M059J (cell line): ENCODE measurements around the gene C16orf74. TPM values are rescaled to one million over a fixed set of nuclear protein-coding genes. Genes with fewer than 3 reads are reported as not detected.

Experiments
- DNase-seq: peaks from one replicate; pipeline ENCODE4 v3.0.0-alpha.2; 2012; ENCODE audit warnings: low read depth
- total RNA-seq: library from RNA; depleted of rRNA; stranded (reverse); fragments of >200 nt; shearing (Covaris generic); gene quantifications from 2 replicates; pipeline ENCODE4 v1.2.3, GENCODE V29; 2014

The C16orf74 gene
- total RNA-seq, 1 experiment from 2014 or later = 3.0 TPM

DNA sequence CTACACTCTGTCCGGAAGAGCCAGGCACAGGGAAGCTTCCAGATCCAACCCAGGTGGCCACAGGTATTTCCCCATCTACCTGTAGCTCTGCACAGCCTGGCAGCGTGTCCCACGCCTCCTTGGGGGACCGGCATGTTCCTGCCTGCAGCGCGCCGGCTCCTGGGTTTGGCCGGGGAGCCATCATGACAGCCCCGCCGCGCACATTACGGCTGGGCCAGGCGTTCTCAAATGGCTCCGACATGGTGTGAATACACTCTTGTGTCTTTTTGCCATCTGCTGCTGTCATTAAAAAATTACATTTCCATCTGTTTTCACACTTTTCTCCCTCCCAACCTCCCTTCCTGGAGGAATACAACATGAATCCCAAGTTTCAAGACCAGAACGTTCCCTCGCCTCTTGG lies 54.1 kb downstream of the C16orf74 start:
- no peak for DNase-seq

DNA sequence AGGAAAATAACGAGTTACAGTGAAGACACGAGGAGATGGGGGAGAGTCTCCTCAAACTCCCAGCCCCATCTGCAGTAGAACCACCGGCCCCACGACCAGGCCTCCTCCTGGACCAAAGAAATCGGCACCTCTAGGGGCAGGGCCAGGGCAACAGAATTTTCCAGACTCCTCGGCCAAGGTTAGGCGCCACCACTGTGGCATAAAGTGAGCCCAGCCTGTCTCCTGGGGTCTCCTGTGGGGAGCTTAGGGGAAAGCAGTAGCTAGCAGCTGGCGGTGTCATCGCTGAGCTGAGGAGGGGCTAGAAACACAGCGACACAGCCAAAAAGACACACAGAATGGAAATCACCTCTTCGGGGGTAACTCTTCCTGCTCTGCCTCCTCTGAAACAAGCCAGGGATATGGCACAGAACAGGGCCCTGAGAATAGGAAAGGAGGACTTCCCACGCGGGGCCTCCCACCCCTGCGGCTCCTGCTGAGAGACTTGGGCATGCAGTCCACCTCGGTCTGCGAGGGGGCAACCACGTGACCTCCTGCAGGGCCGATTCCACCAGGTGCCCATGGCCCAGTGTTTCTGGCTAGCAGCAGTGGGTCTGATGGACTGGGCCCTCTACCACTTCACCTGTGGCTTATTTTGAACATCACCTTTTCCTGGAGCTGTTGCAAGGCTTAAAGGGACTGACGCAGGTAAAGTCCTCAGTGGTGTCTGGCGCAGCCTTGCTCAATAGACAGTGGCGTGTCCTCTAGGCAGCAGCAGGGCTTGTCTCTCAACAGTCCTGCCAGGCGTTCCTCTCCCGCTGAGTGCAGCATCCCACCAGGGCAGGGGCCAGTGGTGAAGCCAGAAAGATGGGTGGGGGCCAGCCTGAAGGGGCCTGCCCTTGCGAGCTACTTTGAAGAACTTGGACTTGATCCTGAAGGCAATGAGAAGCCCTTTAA lies 55.4 kb downstream of the C16orf74 start:
- DNase-seq = no peak

DNA sequence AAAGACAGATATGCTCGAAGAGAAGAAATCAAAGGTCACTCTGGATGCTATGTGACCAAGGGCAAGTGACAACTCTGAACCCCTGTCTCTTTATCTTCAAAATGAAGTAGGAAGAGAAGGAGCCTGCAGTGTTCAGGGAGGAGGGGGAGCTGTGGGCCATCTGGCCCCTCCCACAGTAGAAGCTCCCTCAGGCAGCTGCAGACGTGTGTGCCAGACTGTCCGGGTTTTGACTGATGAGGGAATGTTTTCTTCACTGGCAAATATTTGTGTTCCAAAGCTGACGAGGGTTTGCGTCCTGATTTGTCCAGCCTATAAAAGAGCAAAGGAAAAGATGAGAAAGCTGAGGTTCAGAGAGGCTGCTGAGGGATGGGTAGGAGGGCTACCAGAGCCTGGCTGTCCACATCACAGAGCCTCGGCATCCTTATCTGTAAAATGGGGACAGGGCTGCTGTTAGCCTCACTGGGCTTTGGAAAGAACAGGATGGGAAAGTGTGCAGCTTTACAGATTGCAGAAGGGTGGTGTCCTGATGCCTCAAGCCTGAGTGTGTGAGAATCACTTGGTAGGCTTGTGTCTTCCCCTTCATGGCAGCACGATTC lies 60.3 kb downstream of the C16orf74 start:
- DNase-seq = peak; percentile 15

DNA sequence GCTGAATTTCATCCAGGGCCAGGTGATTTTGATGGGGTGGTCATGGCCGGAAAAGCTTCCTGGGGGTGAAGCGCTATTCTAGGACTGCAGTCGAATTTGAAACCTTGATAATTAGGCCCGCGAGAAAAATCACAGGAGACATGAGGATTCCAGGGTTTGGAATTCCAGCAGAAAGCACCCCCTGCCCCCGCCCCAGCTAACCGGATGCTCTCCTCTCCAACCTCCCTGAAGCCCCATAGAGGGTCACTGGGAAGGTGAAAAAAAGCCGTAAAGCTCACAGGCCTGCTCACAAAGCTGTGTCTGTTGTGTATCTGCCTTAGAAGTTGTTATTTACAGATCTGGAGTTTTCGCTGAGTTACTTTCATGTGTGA lies 61.0 kb downstream of the C16orf74 start:
- no peak for DNase-seq

DNA sequence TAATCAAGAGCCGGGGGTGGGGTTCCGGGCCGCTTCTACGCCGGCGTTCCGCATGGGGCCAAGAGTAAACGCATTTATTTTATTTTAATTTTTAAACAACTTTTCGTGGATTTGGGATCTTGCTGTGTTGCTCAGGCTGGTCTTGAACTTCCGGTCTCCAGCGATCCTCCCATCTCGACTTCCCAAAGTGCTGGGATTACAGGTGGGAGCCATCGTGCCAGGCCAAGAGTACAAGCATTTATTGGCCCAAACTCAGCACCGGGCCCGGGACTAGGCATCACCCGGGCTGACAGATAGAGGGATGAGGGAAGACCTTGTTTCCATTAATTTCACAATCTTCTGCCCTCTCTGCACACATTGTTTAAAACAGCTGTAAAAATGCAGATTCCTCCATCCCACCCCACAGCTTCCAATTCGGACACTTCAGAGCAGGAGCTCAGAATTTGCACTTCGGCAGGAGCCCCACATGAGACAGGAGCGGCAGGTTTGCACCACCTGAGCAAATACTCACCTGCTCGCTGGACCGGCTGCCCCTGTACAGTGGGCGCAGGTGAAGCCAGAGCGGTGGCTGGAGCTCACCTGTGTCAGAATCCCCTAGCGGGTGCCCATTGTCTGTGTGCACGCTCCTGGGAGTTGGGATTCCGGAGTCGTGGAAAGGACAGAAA lies 61.5 kb downstream of the C16orf74 start:
- peak; percentile 7 for DNase-seq

DNA sequence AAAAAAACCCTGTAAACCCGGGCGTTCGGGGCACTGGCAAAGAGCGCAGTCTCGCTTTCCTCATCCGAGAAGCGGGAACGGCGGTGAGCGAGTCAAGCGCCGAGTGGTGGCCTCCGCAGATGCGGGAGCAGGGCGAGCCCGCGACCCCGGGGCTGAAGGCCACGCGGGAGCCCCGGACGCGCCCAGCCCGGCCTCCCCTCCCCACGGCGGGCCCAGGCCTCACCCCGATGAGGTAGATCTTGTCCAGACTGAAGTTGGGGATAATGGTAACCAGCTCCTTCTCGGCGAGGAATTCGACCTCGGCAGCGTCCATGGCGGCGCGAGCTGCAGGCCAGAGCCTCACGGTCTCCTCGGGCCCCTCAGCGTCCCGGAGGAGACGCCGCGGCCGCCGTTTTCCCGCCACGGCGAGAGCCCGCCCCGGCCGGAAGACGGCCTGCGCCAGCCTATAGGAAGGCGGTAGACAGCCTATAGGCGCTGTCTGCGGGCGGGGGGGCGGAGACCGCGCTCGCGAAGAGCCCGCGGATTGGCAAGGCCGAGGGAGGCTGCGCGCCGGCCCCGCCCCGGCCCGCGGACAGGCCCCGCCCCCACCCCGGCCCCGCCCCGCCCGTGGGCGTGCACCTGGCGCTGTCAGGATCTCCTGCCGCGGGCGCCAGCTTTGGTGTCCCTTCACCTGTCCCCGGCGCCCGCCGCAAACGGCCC lies 62.2 kb downstream of the C16orf74 start, which contains the start of gene GINS2:
Gene GINS2 (minus strand): TSS at position 369 of the 699 bp plus-strand sequence. CDS start 56 bp downstream, at position 313.
- peak; percentile 89 for DNase-seq

DNA sequence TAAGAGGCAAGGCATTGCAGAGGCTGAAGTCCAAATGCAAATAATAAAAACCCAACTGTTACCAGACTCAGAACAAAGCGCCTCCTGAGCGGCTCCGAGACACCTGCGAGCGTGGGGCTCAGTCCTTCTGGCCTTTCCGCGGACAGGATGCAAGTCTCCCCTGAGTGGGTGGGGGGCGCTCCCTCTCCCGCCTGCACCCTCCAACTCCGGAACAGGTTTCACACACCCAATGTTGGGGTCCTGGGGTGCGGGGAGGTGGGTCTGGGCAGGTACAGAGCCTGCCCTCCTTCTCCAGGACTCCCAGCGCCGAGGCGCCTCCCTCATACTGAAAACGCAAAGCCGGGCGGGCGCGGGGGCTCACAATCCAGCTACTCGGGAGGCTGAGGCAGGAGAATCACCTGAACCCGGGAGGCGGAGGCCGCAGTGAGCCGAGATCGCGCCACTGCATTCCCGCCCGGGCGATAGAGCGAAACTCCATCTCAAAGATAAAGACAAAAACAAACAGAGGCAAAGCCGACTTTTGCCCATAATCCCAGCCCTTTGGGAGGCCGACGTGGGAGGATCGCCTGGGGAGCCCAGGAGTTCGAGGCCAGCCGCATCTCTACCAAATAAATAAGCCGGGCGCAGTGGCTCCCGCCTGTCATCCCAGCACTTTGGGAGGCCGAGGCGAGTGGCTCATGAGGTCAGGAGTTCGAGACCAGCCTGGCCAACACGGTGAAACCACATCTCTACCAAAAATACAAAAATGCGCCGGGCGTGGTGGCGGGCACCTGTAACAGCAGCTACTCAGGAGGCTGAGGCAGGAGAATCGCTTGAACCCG lies 63.0 kb downstream of the C16orf74 start:
- no peak for DNase-seq

DNA sequence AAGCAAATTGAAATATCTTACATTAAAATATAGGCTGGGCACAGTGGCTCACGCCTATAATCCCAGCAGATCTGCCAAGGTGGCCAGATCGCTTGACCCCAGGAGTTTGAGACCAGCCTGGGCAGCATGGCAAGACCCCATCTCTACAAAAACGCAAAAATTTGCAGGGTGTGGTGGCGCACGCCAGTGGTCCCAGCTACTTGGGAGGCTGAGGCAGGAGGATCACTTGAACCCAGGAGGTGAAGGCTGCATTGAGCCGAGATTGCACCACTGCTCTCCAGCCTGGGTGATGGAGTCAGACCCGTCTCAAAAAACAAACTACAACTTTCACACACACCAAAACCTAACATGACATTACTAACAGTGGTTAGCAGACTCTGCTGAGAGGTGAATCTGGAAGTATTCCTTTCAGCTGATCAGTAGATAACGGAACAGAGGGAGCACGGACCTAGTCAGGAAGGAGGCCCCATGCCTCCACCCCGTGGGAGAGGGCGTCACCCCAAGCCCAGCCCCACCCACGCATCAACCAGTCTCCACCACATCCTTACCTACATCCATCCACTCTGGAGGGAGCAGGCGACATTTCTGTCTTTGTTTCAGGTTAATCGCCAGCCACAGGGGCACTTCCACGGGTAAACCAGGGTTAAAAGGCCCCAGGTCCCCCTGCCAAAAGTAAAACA lies 63.8 kb downstream of the C16orf74 start:
- no peak for DNase-seq

DNA sequence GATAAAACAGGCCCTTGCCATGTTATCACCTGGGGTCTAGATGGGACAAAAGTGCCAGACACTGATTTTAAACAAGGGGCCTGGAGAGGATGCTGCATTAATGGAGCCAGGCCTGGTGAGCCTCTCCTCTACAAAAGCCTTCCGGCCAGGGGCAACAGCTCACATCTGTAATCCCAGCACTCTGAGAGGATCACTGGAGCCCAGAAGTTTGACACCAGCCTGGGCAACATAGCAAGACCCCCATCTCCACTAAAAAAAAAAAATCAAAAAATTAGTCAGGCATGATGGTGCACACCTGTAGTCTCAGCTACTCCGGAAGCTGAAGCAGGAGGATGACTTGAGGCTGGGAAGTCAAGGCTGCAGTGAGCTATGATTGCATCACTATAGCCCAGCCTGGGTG lies 65.6 kb downstream of the C16orf74 start:
- no peak for DNase-seq

DNA sequence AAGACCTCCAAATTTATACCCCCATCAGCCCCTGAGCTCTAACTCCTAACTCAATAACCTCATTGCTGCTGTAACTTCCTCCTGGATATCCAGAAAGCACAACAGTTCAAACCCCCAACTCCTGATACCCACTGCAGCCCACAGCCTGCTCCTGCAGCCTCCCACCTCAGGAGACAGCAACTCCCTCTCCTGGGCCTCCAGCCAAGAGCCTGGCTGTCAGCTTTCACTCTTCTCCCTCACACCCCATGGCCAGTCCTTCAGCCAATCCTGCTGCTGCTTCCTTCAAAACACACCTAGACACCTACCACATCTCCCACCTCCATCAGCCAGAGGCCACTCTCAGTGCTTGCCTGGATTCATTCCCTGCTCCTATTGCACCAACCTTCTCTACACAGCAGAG lies 67.5 kb downstream of the C16orf74 start:
- no peak for DNase-seq

DNA sequence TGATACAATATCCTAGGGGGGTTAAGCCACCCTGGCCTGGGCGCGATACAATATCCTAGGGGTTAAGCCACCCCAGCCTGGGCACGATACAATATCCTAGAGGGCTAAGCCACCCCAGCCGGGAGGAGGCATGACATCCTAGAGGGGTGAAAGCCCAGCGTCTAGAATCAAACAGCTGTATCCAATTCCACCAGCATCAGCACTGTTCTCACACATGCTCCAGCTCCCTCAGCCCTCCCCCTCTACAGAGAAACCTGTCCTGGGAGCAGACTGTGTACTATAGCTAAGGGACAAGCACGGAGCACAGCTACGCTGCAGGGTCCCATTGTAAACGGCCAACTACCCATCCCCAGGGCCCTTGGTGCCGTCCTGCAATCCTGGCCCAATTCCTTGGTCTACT lies 68.4 kb downstream of the C16orf74 start:
- DNase-seq = no peak

DNA sequence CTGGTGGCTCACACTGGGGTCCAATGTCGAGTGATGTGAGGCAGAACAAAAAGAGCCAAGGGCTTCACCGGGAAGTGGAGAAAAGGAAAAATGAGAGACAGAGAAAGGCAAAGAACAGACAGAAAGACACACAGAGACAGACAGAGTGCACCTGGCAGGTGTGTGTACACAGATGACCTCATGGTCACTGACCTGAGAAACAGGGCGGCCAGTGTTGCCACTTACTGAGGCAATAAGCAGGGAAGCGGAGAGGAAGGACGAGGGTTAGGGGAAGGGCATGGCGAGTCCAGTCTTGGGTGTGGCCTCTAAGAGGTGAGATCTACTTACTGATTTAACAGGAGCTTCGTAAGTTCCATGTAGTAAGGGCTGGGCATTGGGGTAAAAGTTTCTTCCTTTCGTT lies 69.6 kb downstream of the C16orf74 start:
- DNase-seq = no peak

DNA sequence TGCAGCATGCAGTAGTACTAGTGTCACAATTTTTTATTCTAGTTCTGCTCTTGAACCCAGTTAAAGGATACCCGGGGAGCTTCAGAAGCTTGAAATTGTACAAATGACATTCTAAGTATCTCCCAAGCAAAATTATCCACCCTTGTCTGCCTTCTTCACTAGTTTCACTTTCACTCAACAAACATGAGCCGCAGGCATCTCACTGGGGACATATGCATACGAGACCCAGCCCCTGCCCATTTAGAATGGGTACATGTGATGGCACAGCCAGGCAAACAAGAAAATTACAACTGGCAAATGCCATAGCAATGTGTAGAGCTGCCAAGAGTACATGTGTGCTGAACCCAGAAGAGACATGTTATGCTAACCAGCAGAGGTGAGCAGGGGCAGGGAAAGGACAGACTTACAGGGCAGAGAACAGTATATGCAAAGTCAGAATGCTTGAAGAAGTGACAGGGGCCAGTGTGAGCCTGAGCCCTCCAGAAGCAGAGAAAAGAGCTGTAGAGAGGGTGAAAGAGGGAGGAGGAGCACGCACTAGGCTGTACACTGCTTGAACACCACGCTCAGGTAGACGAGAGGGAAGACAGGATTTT lies 70.4 kb downstream of the C16orf74 start:
- DNase-seq = no peak

DNA sequence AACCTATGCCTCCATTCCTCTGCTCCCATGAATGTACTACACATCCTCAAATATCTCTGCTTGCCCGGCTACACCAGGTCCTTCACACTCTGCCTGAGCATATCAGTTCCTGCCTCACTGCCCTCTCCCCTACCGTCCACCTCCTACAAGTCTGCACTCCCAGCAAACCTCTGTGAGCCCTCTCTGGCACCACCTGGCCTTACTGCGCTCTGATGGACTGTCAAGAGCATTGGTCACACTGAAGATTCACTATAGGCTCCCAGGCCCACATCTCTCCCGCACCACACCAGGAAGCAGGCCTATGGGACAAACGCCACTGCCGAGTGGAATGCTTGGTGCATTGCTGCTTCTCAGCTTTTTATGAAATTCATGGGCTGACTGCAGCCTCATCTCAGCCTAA lies 71.0 kb downstream of the C16orf74 start:
- no peak for DNase-seq

DNA sequence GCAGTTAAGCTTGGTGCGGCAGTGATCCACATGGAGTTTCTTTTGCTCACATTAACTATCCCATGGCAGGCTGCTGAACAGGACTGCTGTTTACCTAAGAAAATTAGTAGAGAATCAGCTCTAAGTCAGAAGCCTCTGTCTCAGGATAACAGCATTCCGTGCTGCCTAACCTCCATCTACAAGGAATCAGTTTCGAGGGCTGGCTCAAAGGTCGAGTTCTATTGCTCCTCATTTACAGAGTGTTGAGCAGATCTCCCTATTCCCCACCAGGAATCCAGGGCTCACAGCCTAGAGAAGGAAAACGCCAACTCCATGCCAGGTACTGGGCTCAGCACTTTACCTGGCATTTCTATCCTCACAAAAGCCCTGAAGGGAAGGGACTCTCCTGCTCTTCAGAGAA lies 72.1 kb downstream of the C16orf74 start:
- no peak for DNase-seq

DNA sequence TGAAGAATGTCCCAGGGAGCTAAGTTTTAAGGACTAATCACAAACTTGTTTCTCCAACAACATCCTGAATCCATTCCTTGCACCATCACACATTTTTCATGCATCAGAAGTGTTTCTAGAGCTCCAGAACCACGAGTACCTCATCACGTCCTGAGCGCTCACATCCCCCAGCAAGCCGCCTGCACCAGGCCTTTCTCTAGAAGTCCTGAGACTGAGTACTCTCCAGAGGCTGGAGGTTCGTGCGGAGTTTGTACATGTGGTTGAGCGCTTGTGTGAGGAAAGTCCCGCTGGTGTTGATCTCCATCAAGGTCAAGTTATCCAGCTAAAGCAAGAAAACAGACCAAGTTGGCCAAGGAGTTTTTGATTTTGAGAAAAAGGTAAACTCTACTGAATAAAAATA lies 72.9 kb downstream of the C16orf74 start:
- DNase-seq = no peak

DNA sequence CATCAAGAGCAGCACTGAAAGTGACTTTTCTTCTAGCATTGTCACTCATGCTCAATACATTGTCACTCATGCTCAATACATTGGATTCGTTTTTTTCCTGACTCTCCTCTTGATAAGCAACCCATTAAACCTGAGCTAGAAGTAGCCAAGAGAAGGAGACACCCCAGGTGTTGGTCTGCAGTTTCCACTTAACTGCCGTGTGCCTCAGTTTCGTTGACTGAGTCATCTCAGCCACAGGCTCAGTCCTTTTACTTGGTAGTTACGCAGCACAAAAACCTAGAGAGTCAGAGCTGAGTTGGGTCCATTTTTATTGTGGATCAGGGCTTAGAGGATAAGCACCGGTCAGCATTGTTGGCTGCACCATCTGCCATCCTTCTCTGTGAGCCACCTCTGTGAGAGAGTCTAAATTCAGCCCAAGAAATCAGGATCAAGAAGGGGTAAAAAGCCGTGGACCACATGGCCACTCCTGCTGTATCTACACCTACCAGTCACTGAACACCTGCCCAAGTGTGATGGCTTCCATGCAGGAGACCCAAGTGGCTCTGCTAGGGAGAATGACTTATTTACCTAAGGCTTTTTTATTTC lies 73.4 kb downstream of the C16orf74 start:
- DNase-seq = no peak

DNA sequence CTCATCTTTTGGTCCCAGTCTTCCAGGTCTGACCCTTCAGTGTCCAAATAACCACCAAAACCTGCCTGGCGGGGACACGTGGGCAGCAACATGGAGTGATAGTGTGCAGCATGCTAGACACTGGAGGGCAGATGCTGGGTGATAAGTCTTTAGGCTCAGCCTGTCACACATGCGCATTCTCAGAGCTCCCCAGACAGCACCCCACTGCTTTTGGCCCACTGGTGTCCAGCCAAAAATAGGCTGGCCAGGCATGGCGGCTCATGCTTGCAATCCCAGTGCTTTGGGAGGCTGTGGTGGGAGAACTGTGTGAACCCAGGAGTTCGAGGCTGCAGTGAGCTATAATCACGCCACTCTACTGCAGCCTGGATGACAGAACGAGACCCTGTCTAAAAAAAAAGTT lies 74.4 kb downstream of the C16orf74 start:
- DNase-seq = no peak

DNA sequence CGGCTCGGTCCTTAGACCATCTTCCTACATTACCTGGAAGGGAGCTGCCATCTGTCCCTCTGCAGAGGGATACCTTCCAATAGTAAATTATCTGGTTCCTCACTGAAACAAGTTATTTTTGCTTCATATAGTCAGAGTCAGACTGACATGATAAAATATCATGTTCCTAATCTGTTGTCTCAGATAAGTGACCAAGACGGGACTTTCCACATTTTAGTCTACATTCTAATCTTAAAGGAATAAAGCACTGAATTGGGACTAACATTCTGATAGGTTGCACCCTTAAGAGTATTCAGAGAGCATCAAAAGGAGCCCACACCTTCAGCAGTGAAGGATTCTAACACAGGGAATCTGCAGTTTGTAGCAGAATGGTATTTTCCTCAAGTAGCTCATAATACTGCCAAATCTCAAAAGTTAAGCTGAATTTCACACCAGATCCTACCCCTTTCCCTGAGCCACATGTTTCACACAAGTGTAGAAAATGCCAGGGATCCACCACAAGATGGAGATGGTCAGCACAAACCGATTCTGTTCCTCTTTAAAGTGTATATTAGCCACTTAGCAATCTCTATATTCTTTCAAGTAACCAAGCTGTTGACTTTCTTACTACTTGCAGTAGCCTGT lies 75.5 kb downstream of the C16orf74 start:
- DNase-seq = peak; percentile 35
